Esophagus squamous epithelium (tissue), 4 donors: ENCODE data around the gene POLE4.

Experiments
- POLR2A ChIP-seq, 4 donors: fragments of 450-650 bp; IDR thresholded peaks; one replicate each; pipeline ENCODE4 v1.6.1; 2017; ENCODE audit warnings: antibody characterized with exemption in 4 of 4, mild to moderate bottlenecking in 4 of 4, moderate library complexity in 3 of 4
- TF ChIP-seq, protein P1 (sequence below), 6 experiments: fragments of 450-650 bp in 4 of 6; fragments of 200-600 bp in 2 of 6; sonication (generic) in 2 of 6; IDR thresholded peaks; one replicate each; pipeline ENCODE4 v1.5.1; 2016 to 2019; ENCODE audit warnings: antibody characterized with exemption in 6 of 6, mild to moderate bottlenecking in 4 of 6, moderate library complexity in 4 of 6

DNA sequence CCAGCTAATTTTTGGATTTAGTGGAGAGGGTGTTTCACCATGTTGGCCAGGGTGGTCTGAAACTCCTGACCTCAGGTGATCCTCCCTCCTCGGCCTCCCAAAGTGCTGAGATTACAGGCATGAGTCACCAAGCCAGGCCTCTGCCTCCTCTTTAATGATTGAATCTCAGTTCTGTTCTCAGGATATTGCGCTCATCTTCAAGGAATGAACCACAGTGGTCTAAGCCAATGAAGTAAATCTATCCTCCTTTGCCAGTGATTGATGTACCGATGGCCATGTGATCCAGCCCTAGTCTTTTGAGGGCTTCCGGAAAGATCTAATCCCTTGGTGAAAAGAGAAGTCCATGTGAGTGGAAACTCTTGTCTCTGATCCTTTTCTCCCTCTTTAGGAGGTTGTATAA is 48.6 kb downstream of the POLE4 start:
- TF ChIP-seq, protein P1, sequence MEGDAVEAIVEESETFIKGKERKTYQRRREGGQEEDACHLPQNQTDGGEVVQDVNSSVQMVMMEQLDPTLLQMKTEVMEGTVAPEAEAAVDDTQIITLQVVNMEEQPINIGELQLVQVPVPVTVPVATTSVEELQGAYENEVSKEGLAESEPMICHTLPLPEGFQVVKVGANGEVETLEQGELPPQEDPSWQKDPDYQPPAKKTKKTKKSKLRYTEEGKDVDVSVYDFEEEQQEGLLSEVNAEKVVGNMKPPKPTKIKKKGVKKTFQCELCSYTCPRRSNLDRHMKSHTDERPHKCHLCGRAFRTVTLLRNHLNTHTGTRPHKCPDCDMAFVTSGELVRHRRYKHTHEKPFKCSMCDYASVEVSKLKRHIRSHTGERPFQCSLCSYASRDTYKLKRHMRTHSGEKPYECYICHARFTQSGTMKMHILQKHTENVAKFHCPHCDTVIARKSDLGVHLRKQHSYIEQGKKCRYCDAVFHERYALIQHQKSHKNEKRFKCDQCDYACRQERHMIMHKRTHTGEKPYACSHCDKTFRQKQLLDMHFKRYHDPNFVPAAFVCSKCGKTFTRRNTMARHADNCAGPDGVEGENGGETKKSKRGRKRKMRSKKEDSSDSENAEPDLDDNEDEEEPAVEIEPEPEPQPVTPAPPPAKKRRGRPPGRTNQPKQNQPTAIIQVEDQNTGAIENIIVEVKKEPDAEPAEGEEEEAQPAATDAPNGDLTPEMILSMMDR (IDR thresholded peaks at IDR 0.05), result no peak
- no peak for TF ChIP-seq POLR2A (IDR thresholded peaks at IDR 0.05)
